ENCODE measurements around the gene CCR8. TPM values are rescaled to one million over a fixed set of nuclear protein-coding genes. Genes with fewer than 3 reads are reported as not detected.

CCR8 gene
- polyA plus RNA-seq, 4 donors = 0.09 TPM; not detected in 3

DNA sequence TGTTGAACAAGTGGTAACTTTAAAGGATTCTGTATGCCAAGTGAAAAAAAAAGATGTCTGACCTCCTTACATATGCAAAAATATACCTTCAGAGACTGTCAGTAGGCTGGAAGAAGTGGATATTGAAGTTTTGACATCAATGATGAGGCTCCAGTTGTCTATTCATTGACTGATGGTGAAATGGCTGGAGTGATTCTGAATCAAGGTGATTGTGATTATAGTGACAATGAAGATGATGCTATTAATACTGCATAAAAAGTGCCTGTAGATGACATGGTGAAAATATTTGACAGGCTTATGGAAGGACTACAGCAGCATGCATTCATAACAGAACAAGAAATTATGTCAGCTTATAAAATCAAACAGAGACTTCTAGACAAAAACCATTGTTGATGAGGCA is 4.1 kb downstream of the CCR8 start:
- DNase-seq = no peak

DNA sequence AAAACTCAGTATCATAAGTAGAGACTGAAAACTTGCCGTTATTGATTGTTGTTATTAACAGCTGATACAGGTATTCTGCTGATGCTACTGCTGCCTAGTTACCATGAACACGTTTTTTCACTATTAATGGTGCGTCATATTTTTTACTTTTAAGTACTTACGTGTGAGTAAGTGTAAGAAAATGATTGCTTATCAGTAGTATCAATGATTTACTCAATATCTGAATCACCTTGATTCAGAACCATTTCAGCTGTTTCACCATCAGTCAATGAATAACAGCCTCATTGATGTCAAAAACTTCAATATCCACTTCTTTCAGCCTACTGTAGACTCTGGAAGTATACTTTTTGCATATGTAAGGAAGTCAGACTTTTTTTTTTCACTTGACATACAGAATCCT is 4.7 kb downstream of the CCR8 start:
- no peaks in the 10 kb centered on the region for H3K9me3 ChIP-seq (ENCODE audit: control insufficient read depth in 2 of 2, insufficient read depth in 1 of 2, low read depth in 1 of 2, low read length in 1 of 2)
- no peak for DNase-seq

More for the DNA sequence above, 4.1 kb downstream of the CCR8 start:
- no peaks in the 10 kb centered on the region for H3K36me3 ChIP-seq (ENCODE audit: control insufficient read depth in 3 of 3, insufficient read depth in 2 of 3, low read depth in 1 of 3, low read length in 3 of 3)
- no peak overlapping the region for H3K4me3 ChIP-seq (ENCODE audit: low read depth in 1 of 3, low read length in 3 of 3)
- H3K4me1 ChIP-seq (ENCODE audit: control insufficient read depth in 3 of 3, insufficient read depth in 2 of 3, low read depth in 1 of 3, low read length in 2 of 3) = no peaks in the 10 kb centered on the region
- no peak overlapping the region for H3K27ac ChIP-seq (ENCODE audit: low read depth in 1 of 3, low read length in 2 of 3)
- no peak for FAIRE-seq
- H3K9me3 ChIP-seq (ENCODE audit: control insufficient read depth in 2 of 2, insufficient read depth in 1 of 2, low read depth in 1 of 2, low read length in 1 of 2) = no peaks in the 10 kb centered on the region
- H3K27me3 ChIP-seq (ENCODE audit: control insufficient read depth in 3 of 3, insufficient read depth in 3 of 3, low read length in 3 of 3) = no peaks in the 10 kb centered on the region

DNA sequence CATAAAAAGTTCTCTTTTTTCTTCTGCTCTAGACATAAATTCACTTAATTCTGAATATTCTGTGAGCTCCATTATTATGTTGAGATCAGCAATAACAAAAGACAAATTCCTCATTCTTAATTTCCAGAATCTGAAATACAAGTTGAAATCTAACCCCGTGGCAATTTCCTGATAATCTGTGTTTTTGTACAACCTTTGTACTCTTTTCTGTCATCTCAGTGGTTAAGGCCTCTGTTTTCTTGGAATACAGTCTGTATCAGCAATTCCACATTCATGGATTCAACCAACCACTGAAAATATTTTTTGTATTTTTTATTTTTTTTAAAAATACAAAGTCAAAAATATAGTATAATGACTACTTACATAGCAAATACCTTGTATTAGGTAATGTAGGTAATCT is 8.7 kb downstream of the CCR8 start:
- FAIRE-seq = no peak

More for the DNA sequence above, 4.7 kb downstream of the CCR8 start:
- Histone ChIP-seq H3K36me3 (ENCODE audit: control insufficient read depth in 3 of 3, insufficient read depth in 2 of 3, low read depth in 1 of 3, low read length in 3 of 3) (no peaks in the 10 kb centered on the region), H3K27me3 (ENCODE audit: control insufficient read depth in 3 of 3, insufficient read depth in 3 of 3, low read length in 3 of 3) (no peaks in the 10 kb centered on the region), H3K4me3 (ENCODE audit: low read depth in 1 of 3, low read length in 3 of 3) (no peak overlapping the region), H3K4me1 (ENCODE audit: control insufficient read depth in 3 of 3, insufficient read depth in 2 of 3, low read depth in 1 of 3, low read length in 2 of 3) (no peaks in the 10 kb centered on the region), H3K27ac (ENCODE audit: low read depth in 1 of 3, low read length in 2 of 3) (no peak overlapping the region)
- no peak for FAIRE-seq
- WGBS, 3 donors = 59 to 81% (median 77%) methylated on average over 4 of the region's 4 CpGs

GRCh38 chr3:39339086-39339485 is 9.6 kb downstream of the CCR8 start:
- Histone ChIP-seq H3K4me1 (ENCODE audit: control insufficient read depth in 3 of 3, insufficient read depth in 2 of 3, low read depth in 1 of 3, low read length in 2 of 3) (peaks cover 0 to 3% (median 0%) of the 10 kb centered on the region in 3 donors), H3K4me3 (ENCODE audit: low read depth in 1 of 3, low read length in 3 of 3) (no peak overlapping the region), H3K9me3 (ENCODE audit: control insufficient read depth in 2 of 2, insufficient read depth in 1 of 2, low read depth in 1 of 2, low read length in 1 of 2) (no peaks in the 10 kb centered on the region), H3K36me3 (ENCODE audit: control insufficient read depth in 3 of 3, insufficient read depth in 2 of 3, low read depth in 1 of 3, low read length in 3 of 3) (no peaks in the 10 kb centered on the region), H3K27me3 (ENCODE audit: control insufficient read depth in 3 of 3, insufficient read depth in 3 of 3, low read length in 3 of 3) (no peaks in the 10 kb centered on the region), H3K27ac (ENCODE audit: low read depth in 1 of 3, low read length in 2 of 3) (no peak overlapping the region)
- WGBS, 3 donors = 79 to 89% (median 87%) methylated on average over 1 of the region's 1 CpG
- DNase-seq (no peak), FAIRE-seq (no peak)

More for the DNA sequence above, 8.7 kb downstream of the CCR8 start:
- Histone ChIP-seq H3K27me3 (ENCODE audit: control insufficient read depth in 3 of 3, insufficient read depth in 3 of 3, low read length in 3 of 3) (no peaks in the 10 kb centered on the region), H3K4me1 (ENCODE audit: control insufficient read depth in 3 of 3, insufficient read depth in 2 of 3, low read depth in 1 of 3, low read length in 2 of 3) (peaks cover 0 to 2% (median 0%) of the 10 kb centered on the region in 3 donors), H3K4me3 (ENCODE audit: low read depth in 1 of 3, low read length in 3 of 3) (no peak overlapping the region), H3K27ac (ENCODE audit: low read depth in 1 of 3, low read length in 2 of 3) (no peak overlapping the region), H3K9me3 (ENCODE audit: control insufficient read depth in 2 of 2, insufficient read depth in 1 of 2, low read depth in 1 of 2, low read length in 1 of 2) (no peaks in the 10 kb centered on the region), H3K36me3 (ENCODE audit: control insufficient read depth in 3 of 3, insufficient read depth in 2 of 3, low read depth in 1 of 3, low read length in 3 of 3) (no peaks in the 10 kb centered on the region)
- 34 to 60% (median 54%) methylated on average over 1 of the region's 1 CpG for WGBS, 3 donors
- no peak for DNase-seq

- 23 to 63% (median 33%) methylated on average over 1 of the region's 1 CpG for WGBS, 3 donors
- no peak for FAIRE-seq
Observed at GRCh38 chr3:39343076-39343717, 13.7 kb downstream of the CCR8 start.

GRCh38 chr3:39343760-39344159 is 14.3 kb downstream of the CCR8 start:
- no peak for DNase-seq
- Histone ChIP-seq H3K27me3 (ENCODE audit: control insufficient read depth in 3 of 3, insufficient read depth in 3 of 3, low read length in 3 of 3) (no peaks in the 10 kb centered on the region), H3K9me3 (ENCODE audit: control insufficient read depth in 2 of 2, insufficient read depth in 1 of 2, low read depth in 1 of 2, low read length in 1 of 2) (no peaks in the 10 kb centered on the region), H3K36me3 (ENCODE audit: control insufficient read depth in 3 of 3, insufficient read depth in 2 of 3, low read depth in 1 of 3, low read length in 3 of 3) (no peaks in the 10 kb centered on the region), H3K4me3 (ENCODE audit: low read depth in 1 of 3, low read length in 3 of 3) (no peak overlapping the region), H3K4me1 (ENCODE audit: control insufficient read depth in 3 of 3, insufficient read depth in 2 of 3, low read depth in 1 of 3, low read length in 2 of 3) (peaks cover 0 to 3% (median 0%) of the 10 kb centered on the region in 3 donors), H3K27ac (ENCODE audit: low read depth in 1 of 3, low read length in 2 of 3) (no peak overlapping the region)
- FAIRE-seq = no peak

More at GRCh38 chr3:39343076-39343717, 13.7 kb downstream of the CCR8 start:
- H3K4me3 ChIP-seq (ENCODE audit: low read depth in 1 of 3, low read length in 3 of 3) = no peak overlapping the region
- H3K36me3 ChIP-seq (ENCODE audit: control insufficient read depth in 3 of 3, insufficient read depth in 2 of 3, low read depth in 1 of 3, low read length in 3 of 3) = no peaks in the 10 kb centered on the region
- H3K27ac ChIP-seq (ENCODE audit: low read depth in 1 of 3, low read length in 2 of 3) = no peak overlapping the region
- H3K27me3 ChIP-seq (ENCODE audit: control insufficient read depth in 3 of 3, insufficient read depth in 3 of 3, low read length in 3 of 3) = no peaks in the 10 kb centered on the region
- no peaks in the 10 kb centered on the region for H3K9me3 ChIP-seq (ENCODE audit: control insufficient read depth in 2 of 2, insufficient read depth in 1 of 2, low read depth in 1 of 2, low read length in 1 of 2)
- peaks cover 0 to 3% (median 0%) of the 10 kb centered on the region in 3 donors for H3K4me1 ChIP-seq (ENCODE audit: control insufficient read depth in 3 of 3, insufficient read depth in 2 of 3, low read depth in 1 of 3, low read length in 2 of 3)
- peak; percentile 22 to 34 for DNase-seq

DNA sequence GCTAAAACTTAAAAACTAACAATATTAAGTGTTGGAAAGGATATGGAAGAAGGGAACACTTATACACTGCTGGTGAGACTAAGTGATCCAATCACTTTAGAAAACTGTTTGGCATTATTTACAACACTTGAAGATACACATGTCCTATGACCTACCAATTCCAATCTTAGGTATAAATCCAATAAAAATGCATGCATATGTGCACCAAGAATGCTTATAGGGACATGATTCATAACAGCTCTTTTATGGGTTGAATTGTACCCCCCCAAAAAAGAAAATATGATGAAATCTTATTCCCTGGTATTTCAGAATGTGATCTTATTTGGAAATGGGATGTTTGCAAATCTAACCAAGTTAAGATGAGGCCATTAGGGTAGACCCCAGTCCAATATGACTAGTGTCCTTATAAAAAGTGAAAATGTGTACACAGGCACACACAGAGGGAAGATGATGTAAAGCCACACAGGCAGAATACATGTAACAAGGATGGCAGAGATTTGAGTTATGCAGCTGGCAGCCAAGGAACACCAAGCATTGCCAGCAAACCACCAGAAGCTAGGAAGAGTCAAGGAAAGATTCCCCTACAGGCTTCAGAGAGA is 15.3 kb downstream of the CCR8 start:
- Histone ChIP-seq H3K36me3 (ENCODE audit: control insufficient read depth in 3 of 3, insufficient read depth in 2 of 3, low read depth in 1 of 3, low read length in 3 of 3) (no peaks in the 10 kb centered on the region), H3K27me3 (ENCODE audit: control insufficient read depth in 3 of 3, insufficient read depth in 3 of 3, low read length in 3 of 3) (no peaks in the 10 kb centered on the region), H3K4me3 (ENCODE audit: low read depth in 1 of 3, low read length in 3 of 3) (no peak overlapping the region), H3K9me3 (ENCODE audit: control insufficient read depth in 2 of 2, insufficient read depth in 1 of 2, low read depth in 1 of 2, low read length in 1 of 2) (no peaks in the 10 kb centered on the region), H3K27ac (ENCODE audit: low read depth in 1 of 3, low read length in 2 of 3) (no peak overlapping the region), H3K4me1 (ENCODE audit: control insufficient read depth in 3 of 3, insufficient read depth in 2 of 3, low read depth in 1 of 3, low read length in 2 of 3) (peaks cover 0 to 3% (median 0%) of the 10 kb centered on the region in 3 donors)
- DNase-seq = no peak
- no peak for FAIRE-seq

DNA sequence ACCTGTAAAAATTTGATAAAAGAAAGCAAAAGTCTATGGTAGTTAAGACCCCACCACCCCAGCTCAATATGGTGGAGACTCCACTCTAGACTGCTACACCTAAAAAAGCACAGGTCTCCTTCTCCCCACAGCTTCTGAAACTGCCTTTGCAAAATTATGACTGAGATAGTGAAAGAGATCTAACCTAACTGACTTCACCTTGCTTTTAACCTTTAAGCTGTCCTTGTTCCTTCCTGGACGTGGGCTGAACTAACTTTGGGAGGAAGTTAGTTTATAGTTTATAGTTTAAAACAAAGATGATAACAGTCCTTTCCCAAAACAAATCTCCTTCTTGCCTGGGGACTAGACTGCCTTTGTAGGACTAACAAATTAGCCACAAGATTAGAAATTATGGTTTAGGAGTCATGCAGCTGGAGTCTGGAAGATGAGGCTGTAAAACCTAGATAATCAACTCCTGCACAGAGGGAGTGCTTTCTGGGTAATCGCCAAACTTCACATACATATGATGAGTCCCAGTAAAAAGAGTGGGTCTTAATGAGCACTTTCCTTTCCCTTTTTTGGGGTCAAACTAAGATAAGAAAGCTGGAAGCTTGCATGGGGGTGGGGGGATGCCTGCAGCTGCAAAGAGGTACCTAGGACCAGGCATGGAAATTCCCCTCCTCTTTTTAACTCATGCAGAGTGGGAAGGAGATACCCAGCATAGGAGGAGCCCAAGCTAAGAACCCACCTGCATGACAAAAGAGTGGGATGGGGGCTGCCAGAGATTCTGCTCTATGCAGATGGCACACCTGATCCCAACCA is 17.5 kb downstream of the CCR8 start:
- H3K27ac ChIP-seq (ENCODE audit: low read depth in 1 of 3, low read length in 2 of 3) = no peak overlapping the region
- peaks cover 0 to 3% (median 0%) of the 10 kb centered on the region in 3 donors for H3K4me1 ChIP-seq (ENCODE audit: control insufficient read depth in 3 of 3, insufficient read depth in 2 of 3, low read depth in 1 of 3, low read length in 2 of 3)
- 6 to 22% (median 21%) methylated on average over 2 of the region's 2 CpGs for WGBS, 3 donors
- DNase-seq (peak in 1 of 2 donors; percentile 17), FAIRE-seq (no peak)
- no peaks in the 10 kb centered on the region for H3K27me3 ChIP-seq (ENCODE audit: control insufficient read depth in 3 of 3, insufficient read depth in 3 of 3, low read length in 3 of 3)
- H3K4me3 ChIP-seq (ENCODE audit: low read depth in 1 of 3, low read length in 3 of 3) = no peak overlapping the region
- no peaks in the 10 kb centered on the region for H3K36me3 ChIP-seq (ENCODE audit: control insufficient read depth in 3 of 3, insufficient read depth in 2 of 3, low read depth in 1 of 3, low read length in 3 of 3)
- no peaks in the 10 kb centered on the region for H3K9me3 ChIP-seq (ENCODE audit: control insufficient read depth in 2 of 2, insufficient read depth in 1 of 2, low read depth in 1 of 2, low read length in 1 of 2)
